BJ (cell line): ENCODE results near the gene ARHGAP36. TPM values are rescaled to one million over a fixed set of nuclear protein-coding genes. Genes with fewer than 3 reads are reported as not detected.

Experiments
- CTCF ChIA-PET: fragments of 350-600 bp; formaldehyde crosslinking; extraction: SDS; loops from one replicate; lab custom pipeline; 2021; ENCODE audit warnings: antibody characterized with exemption, inconsistent platforms; lab: Yijun Ruan, JAX
- POLR2A ChIA-PET: fragments of 300-600 bp; sonication (Branson Sonifier 250); formaldehyde crosslinking; extraction: SDS; loops from one replicate; lab custom pipeline; 2021; ENCODE audit warnings: antibody characterized with exemption; lab: Charles Lee
- DNase-seq: peaks from one replicate; pipeline ENCODE4 v3.0.0-alpha.2; 2011; ENCODE audit warnings: low read depth
- H3K27me3 ChIP-seq: 2 replicates; pipeline ENCODE4 v1.6.0; 2011; ENCODE audit warnings: low read length; ENCODE audit not compliant: control insufficient read depth, insufficient read depth
- H3K36me3 ChIP-seq: 2 replicates; pipeline ENCODE4 v1.5.1; 2011; ENCODE audit warnings: low read length; ENCODE audit not compliant: control insufficient read depth, insufficient read depth
- H3K4me3 ChIP-seq: 2 replicates; pipeline ENCODE4 v1.5.1; 2011; ENCODE audit warnings: low read depth, mild to moderate bottlenecking, control low read depth, low read length
- polyA plus RNA-seq: library from polyadenylated mRNA; depleted of rRNA; stranded (reverse); fragments of >200 nt; gene quantifications from 2 replicates; pipeline ENCODE4 v1.2.3, GENCODE V29; 2011
- TF ChIP-seq, protein P1 (sequence below): IDR thresholded peaks from 2 replicates; pipeline ENCODE4 v1.5.1; 2011; ENCODE audit warnings: low read depth, mild to moderate bottlenecking, control low read depth, inconsistent platforms, low read length, moderate library complexity; ENCODE audit not compliant: insufficient read depth

ARHGAP36 gene
- polyA plus RNA-seq, 1 experiment, result not detected

DNA sequence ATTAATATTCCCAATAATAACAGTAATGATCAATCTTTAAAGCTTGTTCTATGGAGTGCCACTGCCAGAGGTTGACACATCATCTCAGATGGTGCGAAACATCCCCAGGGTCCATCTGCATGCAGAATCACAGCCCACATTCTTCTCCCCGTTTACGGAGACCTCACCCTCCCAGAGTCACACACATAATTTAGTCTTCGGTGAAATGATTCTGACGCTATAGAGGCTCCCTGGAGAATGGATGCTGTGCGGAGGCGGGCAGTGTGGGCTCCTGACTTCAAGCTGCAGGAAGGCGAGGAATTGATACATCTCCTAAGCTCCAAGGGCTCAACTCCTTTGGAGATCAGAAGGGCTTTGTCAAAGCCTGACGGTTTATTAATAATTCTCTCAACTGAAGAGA, 11.0 kb upstream of the ARHGAP36 start:
- POLR2A ChIA-PET, result no interaction called here
- H3K4me3 ChIP-seq, result no peak overlapping the region
- CTCF ChIA-PET, result no interaction called here
- TF ChIP-seq, protein P1, sequence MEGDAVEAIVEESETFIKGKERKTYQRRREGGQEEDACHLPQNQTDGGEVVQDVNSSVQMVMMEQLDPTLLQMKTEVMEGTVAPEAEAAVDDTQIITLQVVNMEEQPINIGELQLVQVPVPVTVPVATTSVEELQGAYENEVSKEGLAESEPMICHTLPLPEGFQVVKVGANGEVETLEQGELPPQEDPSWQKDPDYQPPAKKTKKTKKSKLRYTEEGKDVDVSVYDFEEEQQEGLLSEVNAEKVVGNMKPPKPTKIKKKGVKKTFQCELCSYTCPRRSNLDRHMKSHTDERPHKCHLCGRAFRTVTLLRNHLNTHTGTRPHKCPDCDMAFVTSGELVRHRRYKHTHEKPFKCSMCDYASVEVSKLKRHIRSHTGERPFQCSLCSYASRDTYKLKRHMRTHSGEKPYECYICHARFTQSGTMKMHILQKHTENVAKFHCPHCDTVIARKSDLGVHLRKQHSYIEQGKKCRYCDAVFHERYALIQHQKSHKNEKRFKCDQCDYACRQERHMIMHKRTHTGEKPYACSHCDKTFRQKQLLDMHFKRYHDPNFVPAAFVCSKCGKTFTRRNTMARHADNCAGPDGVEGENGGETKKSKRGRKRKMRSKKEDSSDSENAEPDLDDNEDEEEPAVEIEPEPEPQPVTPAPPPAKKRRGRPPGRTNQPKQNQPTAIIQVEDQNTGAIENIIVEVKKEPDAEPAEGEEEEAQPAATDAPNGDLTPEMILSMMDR, result no peak
- no peaks in the 10 kb centered on the region for H3K27me3 ChIP-seq
- no peak for DNase-seq
- no peaks in the 10 kb centered on the region for H3K36me3 ChIP-seq

- CTCF ChIA-PET, result no interaction called here
Measured at GRCh38 chrX:131053076-131053475, 5.1 kb upstream of the ARHGAP36 start.

GRCh38 chrX:131054906-131055305, 3.2 kb upstream of the ARHGAP36 start:
- ChIA-PET CTCF (no interaction called here), POLR2A (no interaction called here)
- TF ChIP-seq, protein P1, result no peak

More at GRCh38 chrX:131053076-131053475, 5.1 kb upstream of the ARHGAP36 start:
- TF ChIP-seq, protein P1, result no peak
- DNase-seq, result no peak
- H3K36me3 ChIP-seq, result no peaks in the 10 kb centered on the region
- POLR2A ChIA-PET, result no interaction called here
- H3K27me3 ChIP-seq, result no peaks in the 10 kb centered on the region
- no peak overlapping the region for H3K4me3 ChIP-seq

GRCh38 chrX:131057706-131058105, 440 bp upstream of the ARHGAP36 start:
- DNase-seq, result no peak
- Histone ChIP-seq H3K27me3 (no peaks in the 10 kb centered on the region), H3K4me3 (no peak overlapping the region), H3K36me3 (no peaks in the 10 kb centered on the region)
- TF ChIP-seq, protein P1, result no peak
- ChIA-PET CTCF (no interaction called here), POLR2A (no interaction called here)

More at GRCh38 chrX:131054906-131055305, 3.2 kb upstream of the ARHGAP36 start:
- Histone ChIP-seq H3K27me3 (no peaks in the 10 kb centered on the region), H3K4me3 (no peak overlapping the region), H3K36me3 (no peaks in the 10 kb centered on the region)
- DNase-seq, result no peak

GRCh38 chrX:131059246-131059645, 1.1 kb downstream of the ARHGAP36 start:
- no peak for DNase-seq
- POLR2A ChIA-PET, result no interaction called here
- H3K27me3 ChIP-seq, result no peaks in the 10 kb centered on the region
- no peaks in the 10 kb centered on the region for H3K36me3 ChIP-seq
- H3K4me3 ChIP-seq, result no peak overlapping the region
- TF ChIP-seq, protein P1, result no peak
- CTCF ChIA-PET, result no interaction called here
